GM18507 (cell line): ENCODE measurements around the gene CCDC141.

ENCODE experiments used
- DNase-seq: peaks from one replicate; pipeline ENCODE4 v3.0.0; 2011; ENCODE audit warnings: low read depth; ENCODE audit not compliant: insufficient read length; ENCODE audit errors: extremely low spot score
- FAIRE-seq: peaks from 2 replicates; lab custom pipeline; 2011; peaks lifted over from hg19 to GRCh38; lab: Jason Lieb, UNC

Gene CCDC141

DNA sequence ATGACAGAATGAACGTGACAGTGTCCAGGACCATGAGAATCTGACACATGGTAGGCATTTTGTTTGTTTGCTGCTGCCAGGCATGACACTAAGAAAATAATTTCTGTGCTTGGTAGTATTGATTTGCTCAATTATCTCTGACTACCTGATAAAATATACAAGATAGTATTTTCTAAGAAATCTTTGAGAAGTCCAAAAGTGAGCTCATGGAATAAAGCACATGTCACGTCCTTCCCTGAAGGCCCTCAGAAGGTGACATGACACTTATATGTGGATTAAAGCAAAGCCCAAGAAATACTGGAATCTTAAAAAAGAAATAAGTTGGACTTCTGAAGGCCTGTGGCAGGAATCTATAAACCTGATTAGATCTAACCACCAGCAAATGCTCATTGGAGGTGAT is 238.9 kb downstream of the CCDC141 start:
- FAIRE-seq (no peak), DNase-seq (no peak)

DNA sequence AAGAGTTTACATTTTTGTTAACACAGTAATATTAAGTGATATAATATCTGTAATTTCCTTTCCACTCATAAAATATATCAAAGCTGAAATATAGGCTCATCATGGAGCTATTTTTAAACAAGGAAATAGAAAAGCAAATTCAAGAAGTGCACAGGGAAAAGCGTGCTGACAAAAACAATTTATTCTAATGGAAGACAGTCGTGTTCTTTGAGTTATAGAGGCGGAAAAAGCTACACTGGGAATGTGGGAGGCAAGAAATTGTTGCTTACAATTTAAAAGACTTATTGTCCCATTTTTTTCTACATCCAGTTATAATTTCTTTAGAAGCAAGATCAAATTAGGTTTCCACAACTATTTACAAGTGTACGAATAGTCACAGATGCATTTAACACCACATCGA is 239.5 kb downstream of the CCDC141 start:
- DNase-seq (no peak), FAIRE-seq (peak; percentile 21)

DNA sequence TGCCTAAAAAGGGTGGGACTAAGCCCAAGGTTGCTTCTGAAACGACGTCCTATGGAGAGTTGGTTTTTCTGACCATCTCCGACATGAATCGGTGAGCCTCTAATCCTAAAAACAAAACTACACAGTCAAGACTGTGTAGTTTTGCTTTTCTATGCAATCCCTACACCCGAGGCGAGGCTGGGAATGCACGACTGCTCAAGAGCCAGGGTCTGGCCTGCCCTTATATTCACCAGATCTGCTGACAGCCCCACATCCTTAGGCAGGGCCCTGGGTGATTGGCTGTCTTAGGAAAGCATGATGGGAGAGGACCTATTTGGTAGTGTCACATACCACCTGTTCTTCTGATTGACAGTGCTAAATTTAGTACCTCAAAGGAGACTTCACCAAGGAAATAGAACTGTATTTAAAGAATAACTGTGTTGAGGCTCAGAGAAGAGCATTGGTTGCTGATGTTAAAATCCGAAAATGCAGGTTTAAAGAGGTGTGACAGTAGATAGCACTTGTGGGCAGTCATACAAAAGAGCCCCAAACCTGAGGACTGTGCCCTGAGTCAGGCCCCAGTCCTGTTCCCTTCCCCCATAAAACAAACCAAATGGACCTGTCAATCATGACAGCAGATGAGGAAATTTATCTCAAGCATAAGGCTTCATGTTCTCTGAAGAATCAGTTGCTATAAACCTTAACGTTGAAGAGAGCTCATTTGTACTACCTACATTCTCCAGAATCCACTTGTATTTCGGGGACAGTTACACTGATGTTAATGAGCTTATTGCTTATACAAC is 242.5 kb downstream of the CCDC141 start, which contains the start of gene TTN:
Gene TTN (minus strand): TSS at position 197 of the 782 bp plus-strand sequence. CDS start 2,781 bp downstream, outside the sequence.
- DNase-seq (no peak), FAIRE-seq (no peak)

DNA sequence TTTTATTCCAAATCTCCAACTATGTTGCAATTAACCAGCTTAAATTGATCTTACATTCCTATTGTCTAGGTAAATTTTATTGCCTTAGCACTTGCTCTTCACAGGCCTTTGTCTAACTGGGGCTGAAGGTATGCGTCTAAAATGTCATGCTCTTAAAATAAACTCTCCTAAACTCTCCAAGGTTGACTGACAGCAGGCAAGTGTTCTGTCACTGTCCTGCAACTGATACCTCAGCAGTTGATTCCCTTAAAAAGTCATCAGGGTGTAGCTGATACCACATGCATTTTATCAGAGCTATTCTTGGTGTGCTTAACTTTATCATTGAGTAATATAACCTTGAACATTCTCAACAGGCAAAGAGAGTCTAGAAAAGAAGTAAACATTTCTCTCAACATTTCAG is 243.4 kb downstream of the CCDC141 start:
- FAIRE-seq (no peak), DNase-seq (no peak)

DNA sequence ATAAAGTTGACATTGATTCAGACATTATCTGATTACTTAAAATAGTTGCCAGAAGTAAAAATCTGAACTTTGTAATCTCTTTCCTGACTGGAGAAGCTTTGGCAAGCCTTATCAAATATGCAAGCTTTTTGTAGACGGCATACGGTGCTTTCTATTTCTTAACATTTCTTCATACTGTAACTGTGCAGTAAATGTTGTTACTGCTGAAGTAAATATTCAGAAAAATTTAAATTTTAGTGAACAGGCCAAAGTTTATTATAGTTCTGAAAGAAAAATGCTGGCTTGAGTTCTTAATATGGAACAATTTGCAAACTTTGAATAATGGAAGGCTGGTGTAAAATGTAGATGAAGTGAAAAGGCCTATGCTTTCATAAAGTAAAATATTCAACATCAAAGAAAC is 244.5 kb downstream of the CCDC141 start:
- no peak for FAIRE-seq

DNA sequence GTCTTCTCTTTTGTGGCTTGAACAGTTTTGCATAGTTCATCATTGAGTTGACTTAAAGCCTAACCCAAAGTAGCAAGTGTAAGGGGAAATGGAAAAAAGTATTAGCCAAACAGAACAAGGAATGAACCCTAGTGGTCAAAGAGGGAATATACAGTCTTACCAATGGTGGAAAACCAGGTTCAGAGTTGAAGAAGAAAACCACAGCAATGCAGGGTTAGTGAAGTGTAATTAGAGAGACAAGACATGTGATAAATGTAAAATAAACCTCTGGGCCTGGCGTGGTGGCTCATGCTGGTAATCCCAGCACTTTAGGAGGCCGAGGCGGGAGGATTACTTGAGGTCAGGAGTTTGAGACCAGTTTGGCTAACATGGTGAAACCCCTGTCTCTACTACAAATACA is 245.1 kb downstream of the CCDC141 start:
- DNase-seq, result no peak
- FAIRE-seq, result no peak

More for the DNA sequence above, 244.5 kb downstream of the CCDC141 start:
- no peak for DNase-seq

DNA sequence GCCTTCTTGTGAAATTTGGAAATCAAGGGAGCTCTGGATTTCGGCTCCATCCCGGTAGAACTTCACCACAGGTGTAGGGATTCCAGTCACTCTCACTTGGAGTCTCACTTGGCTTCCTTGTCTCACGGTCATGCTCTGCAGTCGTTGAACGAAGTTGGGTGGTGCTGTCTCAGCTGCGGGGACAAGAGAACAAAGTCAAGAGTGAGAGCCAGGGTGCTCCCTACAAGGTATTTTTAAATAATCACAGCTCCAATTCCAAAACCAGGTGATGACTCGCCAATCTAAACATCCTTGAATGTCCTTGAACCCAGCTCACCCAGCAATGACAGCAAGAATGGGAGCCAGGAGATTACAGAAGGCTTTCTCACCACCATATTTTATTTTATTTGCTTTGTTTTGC is 249.4 kb downstream of the CCDC141 start:
- DNase-seq (no peak), FAIRE-seq (no peak)

DNA sequence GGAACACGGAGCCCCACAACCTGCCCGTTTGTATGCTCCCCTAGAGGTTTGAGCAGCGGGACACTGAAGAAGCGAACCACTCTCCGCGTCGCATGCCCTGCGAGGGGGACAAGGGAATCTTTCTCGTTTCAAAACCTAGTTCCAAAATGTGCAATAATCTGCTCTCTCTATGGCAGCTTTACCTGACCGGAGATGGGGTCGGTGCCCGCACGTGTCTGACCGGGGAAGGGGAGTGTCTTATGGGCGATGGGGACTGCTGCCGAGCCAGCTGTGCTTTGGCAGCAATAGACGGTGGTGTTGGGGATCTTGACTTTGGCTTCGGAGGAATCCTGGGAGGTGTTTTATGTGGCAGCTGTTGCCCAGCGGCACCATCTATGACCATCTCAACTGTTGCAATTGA is 250.6 kb downstream of the CCDC141 start:
- no peak for FAIRE-seq
- no peak for DNase-seq

DNA sequence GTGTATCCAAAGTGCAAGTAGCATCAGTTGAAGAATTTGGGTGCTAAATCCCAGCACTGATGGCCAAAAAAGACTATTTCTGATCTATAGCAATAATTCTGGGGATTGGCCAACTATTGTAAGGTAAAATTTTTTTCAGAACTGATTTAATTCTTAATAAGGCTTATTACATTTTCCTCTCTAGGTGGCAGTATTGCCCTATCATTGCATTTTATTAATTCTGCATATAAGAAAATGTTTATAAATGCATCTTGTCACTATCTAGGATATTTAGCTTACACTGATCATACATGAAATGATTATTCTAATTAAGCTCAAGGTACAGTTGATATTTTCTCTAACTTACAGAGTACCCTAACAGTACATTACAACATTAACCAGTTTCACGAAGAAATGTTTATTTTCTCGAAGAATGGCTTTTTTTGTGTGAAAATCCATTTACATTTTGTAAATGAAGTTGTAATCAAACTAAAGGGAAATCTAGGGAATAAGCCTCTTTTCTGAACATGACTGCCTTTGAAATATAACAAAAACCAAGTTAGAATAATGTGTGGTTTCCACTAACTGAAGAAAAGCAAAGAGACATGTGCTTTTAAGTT is 253.8 kb downstream of the CCDC141 start:
- FAIRE-seq (peak; percentile 60), DNase-seq (no peak)

DNA sequence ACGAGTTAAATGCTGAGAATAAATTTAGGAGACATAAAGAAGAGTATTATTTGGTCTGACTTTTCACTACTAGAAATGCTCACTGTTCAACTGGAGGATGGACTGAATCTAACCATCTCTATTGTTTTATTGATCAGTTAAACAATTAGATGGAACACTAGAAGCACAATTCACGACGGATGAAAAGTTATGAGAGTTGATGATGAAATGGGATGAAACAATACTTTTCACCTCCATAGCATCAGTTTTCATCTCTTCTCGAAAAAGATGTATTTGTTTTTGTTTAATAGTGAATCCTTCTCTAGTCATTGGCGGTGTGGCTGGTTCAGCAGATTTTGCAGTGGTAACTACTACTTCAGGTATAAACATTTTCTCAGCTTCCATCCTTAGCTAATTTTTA is 262.0 kb downstream of the CCDC141 start:
- DNase-seq, result no peak
- FAIRE-seq, result no peak

DNA sequence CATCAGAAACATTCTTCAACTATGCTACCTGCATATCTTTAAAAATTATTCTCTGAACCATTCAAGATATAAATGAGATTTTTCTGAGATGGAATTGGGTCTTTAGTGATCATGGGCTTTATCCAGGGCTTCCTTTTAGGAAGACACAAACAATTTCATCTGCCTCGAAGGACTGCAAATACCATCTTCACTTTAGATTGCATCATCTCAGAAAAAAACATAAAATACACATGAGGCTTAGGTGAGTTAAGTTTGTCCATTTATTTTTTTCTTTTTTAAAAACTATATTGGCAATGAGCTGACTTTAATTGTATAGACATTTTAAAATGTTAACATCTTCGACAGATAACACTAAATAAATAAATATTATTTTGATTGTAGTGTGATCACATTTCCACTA is 262.8 kb downstream of the CCDC141 start:
- DNase-seq (no peak), FAIRE-seq (no peak)

DNA sequence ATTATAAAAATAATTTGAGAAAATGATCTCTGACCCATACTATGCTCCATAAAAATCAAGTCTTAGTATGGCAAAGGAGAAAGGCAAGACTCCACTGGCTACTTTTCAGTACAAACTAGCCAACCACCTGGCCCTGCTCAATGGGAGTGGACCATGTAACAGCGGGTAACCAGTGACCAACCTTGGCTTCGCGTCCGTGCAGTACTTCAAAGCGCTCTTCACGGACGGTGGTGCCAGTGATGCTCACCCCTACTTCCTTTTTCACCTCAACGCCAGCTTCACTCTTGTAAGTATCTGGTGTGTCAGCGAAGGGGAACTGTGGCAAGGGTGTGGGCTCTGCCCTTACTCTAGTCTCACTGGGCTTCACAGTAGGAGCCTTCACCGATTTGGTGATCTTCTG is 266.0 kb downstream of the CCDC141 start:
- DNase-seq (no peak), FAIRE-seq (no peak)

DNA sequence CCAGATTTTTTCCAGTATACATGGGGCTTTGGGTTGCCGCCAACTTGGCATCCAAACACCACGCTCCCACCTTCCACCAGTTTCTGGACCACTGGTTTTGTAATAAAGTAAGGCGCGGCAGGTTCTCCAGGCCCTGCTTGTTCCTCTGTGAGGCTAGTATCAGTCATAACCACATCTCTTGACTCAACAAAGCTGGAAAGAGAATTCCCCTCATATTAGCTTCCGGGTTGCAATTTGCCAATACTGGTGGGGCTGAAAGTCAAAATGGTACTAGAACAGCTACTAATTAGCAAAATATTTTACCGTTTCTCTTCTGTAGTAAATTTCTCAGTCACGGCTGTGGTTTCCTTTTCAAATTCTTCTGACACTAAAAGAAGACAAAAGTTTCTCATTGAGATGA is 267.7 kb downstream of the CCDC141 start:
- FAIRE-seq (peak; percentile 21), DNase-seq (no peak)
